ENCODE data around the gene SELENOH.
A peak's percentile ranks its signal among the peaks of the same experiment; 100 is the strongest.

SELENOH gene

DNA sequence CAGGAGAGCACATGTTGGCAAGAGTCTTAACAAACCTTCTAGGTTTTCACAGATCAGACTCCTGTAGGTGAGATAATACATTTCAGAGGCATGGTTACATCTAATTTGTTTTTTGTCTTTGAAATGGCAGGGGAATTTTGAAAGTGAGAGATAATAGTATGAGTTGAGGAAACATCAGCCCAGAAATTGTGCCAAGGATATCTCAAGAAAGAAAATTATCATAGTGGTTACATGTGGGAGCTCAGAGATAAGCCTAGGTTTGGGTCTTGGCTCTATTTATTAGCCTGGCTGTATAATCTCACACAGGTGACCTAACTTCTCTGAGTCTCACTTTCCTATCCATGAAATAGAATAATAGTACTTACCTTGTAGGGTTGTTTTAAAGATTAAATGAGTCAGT lies 9.9 kb downstream of the SELENOH start:
- no peak for DNase-seq (ENCODE audit: extremely low read depth, low read depth)
- TF ChIP-seq CTCF (IDR thresholded peaks at IDR 0.05; ENCODE audit: low read depth, low read length): no peak

DNA sequence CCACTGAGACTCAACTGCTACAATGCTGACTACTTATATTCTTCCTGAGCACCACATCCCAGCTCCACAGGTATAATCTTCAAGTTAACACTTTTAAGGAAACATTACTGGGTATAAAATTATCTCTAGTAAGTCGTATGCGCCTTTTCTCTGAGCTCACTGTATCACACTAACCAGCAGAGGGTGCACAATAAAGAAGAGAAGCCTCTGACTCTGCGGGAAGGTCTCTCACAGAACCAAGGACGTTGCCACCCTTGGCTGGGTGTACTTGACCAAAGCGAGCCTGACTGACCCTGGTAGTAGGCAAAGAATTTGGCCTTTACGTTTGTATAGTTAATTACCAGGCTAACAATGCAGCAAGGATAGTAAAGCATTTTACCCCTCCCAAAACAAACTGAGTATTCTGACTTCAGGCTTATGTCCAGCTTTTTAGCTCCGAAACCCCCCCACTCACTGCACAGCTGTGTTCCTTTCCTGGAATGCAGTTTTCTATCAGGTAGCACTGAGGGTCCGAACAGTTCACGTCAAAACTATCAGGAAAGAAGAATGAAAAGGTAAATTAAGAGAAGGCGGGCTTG lies 10.5 kb downstream of the SELENOH start, which contains the start of gene BTBD18:
Gene BTBD18 (minus strand): TSS at position 144 of the 578 bp plus-strand sequence. CDS start 631 bp downstream, outside the sequence.
- no peak for DNase-seq (ENCODE audit: extremely low read depth, low read depth)

GRCh38 chr11:57752954-57753353 lies 11.7 kb downstream of the SELENOH start:
- no peak for DNase-seq (ENCODE audit: extremely low read depth, low read depth)
- TF ChIP-seq CTCF (IDR thresholded peaks at IDR 0.05; ENCODE audit: low read depth, low read length): no peak

More for the DNA sequence above, 10.5 kb downstream of the SELENOH start, which contains the start of gene BTBD18:
- TF ChIP-seq CTCF (IDR thresholded peaks at IDR 0.05; ENCODE audit: low read depth, low read length): peak; percentile 46

DNA sequence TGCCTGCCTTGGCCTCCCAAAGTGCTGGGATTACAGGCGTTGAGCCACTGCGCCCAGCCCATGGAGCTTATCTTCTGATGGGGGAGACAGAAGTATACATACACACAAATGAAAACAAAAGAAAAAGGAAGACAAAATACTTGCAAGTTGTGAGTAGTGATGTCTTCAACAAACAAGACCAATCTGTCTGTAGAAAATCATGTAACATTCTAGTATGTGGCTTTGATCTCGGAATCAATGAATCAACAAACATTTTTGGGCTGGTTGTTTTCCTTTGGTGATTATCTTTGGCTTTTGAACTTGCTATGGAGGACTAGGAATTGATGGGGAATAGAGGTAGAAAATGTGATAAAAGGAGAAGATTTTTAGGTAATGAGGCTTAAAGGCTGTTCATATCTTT lies 16.9 kb downstream of the SELENOH start:
- DNase-seq (ENCODE audit: extremely low read depth, low read depth): no peak
- TF ChIP-seq CTCF (IDR thresholded peaks at IDR 0.05; ENCODE audit: low read depth, low read length): no peak

DNA sequence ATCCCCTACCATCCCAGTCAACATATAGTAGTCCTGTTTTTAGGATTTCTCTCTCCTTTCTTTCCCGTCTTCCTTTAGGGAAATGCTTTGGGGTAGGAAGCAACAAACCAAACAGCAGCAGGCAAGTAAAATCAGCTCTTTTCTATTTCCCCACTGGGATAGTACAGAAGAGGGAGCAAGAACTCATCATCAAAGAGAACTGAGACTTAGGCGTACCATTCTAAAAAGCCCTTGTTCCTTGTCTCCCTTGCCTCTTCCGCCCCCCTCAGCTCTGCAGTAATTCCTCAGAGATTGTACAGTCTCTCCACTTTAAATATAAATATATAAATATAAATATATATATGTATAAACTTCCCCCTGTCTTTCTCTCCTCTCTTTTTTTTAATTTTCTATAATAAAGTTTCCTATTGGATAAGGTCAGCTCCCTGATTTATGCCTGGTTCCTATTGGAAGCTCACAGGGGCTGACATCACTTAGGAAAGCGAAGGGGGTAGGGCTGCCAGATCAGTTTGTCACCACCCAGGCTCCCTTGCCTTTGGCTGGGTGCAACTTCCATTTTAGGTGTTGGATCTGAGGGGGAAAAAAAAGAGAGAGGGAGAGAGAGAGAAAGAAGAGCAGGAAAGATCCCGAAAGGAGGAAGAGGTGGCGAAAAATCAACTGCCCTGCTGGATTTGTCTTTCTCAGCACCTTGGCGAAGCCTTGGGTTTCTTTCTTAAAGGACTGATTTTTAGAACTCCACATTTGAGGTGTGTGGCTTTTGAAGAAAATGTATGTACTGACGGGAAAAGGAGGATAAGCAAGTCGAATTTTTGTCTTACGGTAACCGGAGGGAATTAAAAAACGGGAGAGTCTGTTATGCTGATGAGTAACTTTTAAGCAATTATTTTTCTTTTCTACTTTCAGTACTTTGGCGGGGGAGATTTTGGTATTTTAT lies 20.3 kb downstream of the SELENOH start, which contains the start of gene CTNND1:
Gene CTNND1 (plus strand): TSS at position 502 of the 934 bp plus-strand sequence. CDS start 29,677 bp downstream, outside the sequence.
- TF ChIP-seq CTCF (IDR thresholded peaks at IDR 0.05; ENCODE audit: low read depth, low read length): no peak
- peak; percentile 96 for DNase-seq (ENCODE audit: extremely low read depth, low read depth)

- no peak for DNase-seq (ENCODE audit: extremely low read depth, low read depth)
- no peak for TF ChIP-seq CTCF (IDR thresholded peaks at IDR 0.05; ENCODE audit: low read depth, low read length)
Observed at GRCh38 chr11:57762235-57762861, 21.1 kb downstream of the SELENOH start.
